LoVo (cell line): ENCODE measurements around the gene COG8.
A peak's percentile ranks its signal among the peaks of the same experiment; 100 is the strongest.
"Not testable (repeated sequence)": the region's sequence is repeated elsewhere in the genome, so short reads cannot be mapped to it uniquely, and the experiment has no call there.

Experiments used
- DNase-seq: peaks from one replicate; pipeline ENCODE4 v3.0.0-alpha.2; 2016; ENCODE audit warnings: low spot score

Gene COG8

GRCh38 chr16:69318911-69319289, 20.5 kb downstream of the COG8 start:
- no peak for DNase-seq

DNA sequence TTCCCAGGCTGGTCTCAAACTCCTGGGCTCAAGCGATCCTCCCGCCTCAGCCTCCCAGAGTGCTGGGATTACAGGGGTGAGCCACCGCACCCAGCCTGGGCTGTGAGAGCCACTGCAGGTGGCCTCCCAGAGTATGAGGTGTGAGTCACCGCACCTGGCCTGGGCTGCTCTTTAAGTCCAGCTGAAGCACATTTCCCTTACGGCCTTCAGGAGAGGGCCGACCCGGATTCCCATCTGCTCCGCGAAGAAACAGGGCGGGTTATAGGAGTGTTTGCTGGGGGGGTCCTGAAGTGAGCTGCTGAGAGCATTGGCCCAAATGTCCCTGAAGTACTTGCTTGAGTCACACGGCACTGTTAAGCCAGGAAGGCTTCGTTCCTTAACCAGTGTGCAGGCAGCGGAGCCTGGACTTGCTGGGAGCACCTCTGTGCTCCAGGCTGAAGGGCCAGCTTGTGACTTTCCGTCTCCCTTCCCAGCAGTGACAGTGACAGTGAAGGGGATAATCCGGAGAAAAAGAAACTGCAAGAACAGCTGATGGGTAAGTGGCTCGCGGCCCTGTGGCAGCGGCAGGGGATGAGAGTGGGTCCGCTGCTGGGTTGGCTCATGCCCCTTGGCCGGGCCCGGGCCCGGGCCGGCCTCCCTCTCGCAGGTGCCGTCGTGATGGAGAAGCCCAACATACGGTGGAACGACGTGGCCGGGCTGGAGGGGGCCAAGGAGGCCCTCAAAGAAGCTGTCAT, 21.0 kb downstream of the COG8 start:
- no peak for DNase-seq

- no peak for DNase-seq
Measured at GRCh38 chr16:69316595-69317034, 22.7 kb downstream of the COG8 start.

GRCh38 chr16:69315486-69316311, 23.7 kb downstream of the COG8 start:
- no peak for DNase-seq

- DNase-seq = no peak
Measured at GRCh38 chr16:69314534-69314933, 24.8 kb downstream of the COG8 start.

GRCh38 chr16:69313469-69313868, 25.9 kb downstream of the COG8 start:
- DNase-seq = no peak

GRCh38 chr16:69311533-69312387, 27.6 kb downstream of the COG8 start:
- peak; percentile 30 for DNase-seq

- peak; percentile 98 for DNase-seq
Measured at GRCh38 chr16:69310653-69311532, 28.5 kb downstream of the COG8 start, which contains the start of gene VPS4A. VPS4A (plus strand) TSS chr16:69311350; CDS start chr16:69311512, 162 bp downstream.

GRCh38 chr16:69309316-69309715, 30.0 kb downstream of the COG8 start:
- DNase-seq = no peak

DNA sequence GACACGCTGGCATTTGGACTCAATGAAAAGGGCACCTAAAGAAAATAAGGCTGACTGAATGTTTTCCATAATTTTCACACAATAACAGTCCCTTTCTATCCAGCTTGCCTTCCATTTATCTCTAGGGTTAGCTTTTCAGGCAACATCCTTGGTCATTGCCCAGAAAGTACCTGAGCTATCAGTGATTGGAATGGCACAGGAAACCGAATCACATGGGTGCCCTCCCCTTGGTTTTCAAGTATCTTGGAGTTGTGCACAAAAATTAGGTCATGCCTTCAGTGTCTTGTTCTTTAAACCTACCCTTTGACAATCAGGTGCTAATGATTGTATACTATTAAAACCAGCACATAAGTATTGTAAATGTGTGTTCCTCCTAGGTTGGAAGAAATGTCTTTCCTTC, 31.5 kb downstream of the COG8 start:
- DNase-seq = no peak

DNA sequence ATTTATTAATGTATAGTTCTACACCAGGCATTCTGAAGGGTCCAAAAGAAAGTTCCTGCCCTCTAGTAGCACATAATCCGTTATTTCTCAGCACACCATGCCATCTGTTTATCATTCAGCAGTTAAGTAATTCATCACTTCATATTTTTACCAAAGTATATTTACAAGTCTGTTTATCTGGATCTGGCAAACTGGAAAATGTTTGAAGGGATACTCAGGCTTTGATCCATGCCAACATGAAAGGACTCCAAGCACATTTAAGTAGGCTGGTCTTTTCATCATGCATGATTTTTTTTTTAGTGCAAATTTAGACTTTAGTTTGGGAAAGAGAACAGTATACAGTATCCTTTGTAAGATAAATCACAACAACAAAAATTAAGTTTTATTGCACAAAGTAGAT, 32.3 kb downstream of the COG8 start:
- no peak for DNase-seq

DNA sequence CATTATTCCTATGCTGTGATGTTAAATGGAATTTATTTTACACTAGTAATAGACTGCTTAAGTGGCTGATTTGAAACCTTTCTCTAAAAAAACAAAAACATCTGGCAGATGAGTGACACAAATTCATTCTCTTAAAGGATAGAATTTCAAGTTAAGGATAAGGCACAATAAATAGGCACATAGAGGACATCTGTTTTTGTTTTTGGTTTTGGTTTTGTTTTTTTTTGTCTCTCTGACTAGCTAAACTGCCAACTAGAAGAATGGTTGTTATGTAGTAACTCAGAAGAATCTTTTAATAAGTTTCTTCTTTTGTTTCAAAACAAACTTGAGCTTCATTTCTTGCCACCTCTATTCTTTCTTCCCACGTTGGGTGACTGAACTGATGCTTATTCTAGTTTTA, 33.3 kb downstream of the COG8 start:
- DNase-seq = no peak

- no peak for DNase-seq
Measured at GRCh38 chr16:69302301-69302700, 37.1 kb downstream of the COG8 start.

DNA sequence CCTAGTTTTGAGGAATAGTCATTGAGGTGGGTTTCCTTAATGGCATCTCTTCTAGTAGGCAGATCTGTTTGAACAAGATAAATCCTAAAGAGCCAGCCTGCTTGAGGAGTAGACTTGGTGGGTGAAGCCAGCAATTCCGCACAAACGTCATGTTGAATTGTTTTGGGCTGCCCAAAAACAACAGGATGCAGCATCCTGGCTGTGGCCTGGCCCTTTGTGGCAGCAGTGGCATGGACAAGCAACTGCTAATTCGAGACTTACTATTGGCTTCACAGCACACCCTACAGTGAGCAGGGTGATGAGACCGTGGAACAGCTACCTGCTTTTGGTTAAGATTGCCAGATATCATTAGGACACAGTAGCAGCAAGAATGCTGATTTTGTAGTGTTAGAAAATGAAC, 37.5 kb downstream of the COG8 start:
- no peak for DNase-seq

DNA sequence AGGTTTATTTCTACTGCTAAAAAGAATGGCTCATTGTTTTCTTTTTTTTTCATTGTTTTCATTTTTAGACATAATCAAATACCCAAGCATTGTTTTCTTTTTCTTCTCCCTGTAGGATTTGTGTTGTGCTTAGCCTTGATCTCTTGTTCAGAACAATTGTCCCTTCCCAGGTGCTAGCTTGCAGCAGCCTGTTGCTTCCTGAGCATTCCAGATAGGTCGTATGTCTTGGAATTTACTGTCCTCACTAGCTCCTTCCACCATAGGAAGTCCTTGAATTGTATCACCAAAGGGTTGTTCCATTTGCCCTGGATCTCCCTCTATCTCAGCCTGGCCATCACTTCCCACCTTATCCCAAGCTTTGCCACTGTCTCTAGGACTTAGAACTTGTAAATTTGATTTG, 38.2 kb downstream of the COG8 start:
- no peak for DNase-seq

- DNase-seq = no peak
Measured at GRCh38 chr16:69298261-69298660, 41.1 kb downstream of the COG8 start.

DNA sequence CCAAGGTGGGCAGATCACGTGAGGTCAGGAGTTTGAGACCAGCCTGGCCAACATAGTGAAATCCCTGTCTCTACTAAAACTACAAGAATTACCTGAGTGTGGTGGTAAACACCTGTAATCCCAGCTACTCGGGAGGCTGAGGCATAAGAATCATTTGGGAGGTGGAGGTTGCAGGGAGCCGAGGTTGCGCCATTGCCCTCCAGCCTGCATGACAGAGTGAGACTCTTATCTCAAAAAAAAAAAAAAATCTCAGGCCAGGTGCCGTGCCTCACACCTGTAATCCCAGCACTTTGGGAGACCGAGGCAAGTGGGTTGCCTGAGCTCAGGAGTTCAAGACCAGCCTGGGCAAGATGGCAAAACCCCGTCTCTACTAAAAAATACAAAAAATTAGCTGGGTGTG, 42.6 kb downstream of the COG8 start:
- not testable (repeated sequence) for DNase-seq

DNA sequence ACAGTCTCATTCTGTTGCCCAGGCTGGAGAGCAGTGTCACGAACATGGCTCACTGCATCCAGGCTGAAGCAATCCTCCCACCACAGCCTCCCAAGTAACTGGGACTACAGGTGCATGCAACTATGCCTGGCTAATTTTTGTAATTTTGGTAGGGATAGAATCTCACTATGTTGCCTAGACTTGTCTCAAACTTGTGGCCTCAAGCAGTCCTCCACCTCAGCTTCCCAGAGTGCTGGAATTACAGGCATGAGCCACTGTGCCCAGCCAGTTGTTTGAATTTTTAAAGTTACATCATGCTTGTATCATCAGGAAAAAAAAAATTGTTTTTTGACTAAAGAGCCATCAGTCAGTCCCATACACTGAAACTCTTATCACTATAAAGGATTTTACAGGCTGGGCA, 45.3 kb downstream of the COG8 start:
- no peak for DNase-seq

DNA sequence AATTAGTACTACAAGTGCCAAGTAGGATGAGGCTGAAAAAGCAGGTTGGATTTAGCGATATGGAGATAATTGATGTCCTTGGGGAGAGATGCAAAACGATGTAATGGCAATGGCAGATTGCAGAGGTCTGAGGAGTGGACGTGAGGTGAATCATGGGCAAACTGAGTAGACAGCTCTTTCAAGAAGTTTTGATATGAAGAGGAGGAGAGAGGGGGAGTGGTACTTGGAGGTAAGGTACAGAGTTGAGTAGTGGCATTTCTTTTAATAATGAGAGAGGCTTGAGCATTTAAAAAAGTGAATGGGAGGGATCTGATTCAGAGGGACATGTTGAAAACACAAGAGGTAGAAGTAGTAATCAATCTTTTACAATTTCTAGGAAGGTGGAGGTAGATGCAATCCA, 46.0 kb downstream of the COG8 start:
- no peak for DNase-seq

DNA sequence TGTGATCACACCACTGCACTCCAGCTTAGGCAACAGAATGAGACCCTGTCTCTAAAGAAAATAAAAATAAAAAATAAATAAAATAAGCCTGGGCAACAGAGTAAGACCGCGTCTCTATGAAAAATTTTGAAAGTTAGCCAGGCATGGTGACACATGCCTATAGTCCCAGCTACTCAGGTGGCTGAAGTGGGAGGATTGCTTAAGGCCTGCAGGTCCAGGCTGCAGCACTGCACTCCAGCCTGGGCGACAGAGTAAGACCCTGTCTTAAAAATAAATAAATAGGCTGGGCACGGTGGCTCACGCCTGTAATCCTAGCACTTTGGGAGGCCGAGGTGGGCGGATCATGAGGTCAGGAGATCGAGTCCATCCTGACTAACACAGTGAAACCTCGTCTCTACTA, 47.7 kb downstream of the COG8 start:
- not testable (repeated sequence) for DNase-seq

DNA sequence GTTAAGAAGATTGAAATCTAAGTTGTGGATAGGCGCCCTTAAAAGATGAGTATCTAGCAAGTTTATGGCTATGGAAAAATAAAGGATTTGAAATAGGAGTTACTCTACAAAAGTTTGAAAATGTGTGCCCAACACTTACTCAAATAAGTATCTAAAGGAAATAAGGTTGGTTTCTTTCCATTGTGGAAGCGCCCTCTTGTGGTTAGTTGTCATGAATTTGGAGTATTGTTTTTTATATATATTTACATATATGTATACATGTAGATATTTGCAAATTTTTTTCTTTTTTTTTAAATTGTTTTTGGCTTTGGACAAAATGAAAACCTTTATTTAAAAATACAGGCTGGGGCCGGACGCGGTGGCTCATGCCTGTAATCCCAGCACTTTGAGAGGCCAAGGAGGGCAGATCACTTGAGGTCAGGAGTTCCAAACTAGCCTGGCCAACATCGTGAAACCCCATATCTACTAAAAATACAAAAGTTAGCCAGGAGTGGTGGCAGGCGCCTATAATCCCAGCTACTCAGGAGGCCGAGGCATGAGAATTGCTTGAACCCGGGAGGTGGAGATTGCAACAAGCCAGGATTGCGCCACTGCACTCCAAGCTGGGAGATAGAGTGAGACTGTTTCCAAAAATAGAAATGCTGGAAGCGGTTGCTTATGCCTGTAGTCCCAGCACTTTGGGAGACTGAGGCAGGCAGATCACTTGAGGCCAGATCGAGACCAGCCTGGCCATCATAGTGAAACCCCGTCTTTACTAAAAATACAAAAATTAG, 52.2 kb downstream of the COG8 start:
- peak; percentile 56 for DNase-seq
